ELF-1 (cell line): ENCODE measurements around the gene RBM17.
A peak's percentile ranks its signal among the peaks of the same experiment; 100 is the strongest.
"Not testable (repeated sequence)": the region's sequence is repeated elsewhere in the genome, so short reads cannot be mapped to it uniquely, and the experiment has no call there.

Experiments
- DNase-seq: peaks from one replicate; pipeline ENCODE4 v3.0.0-alpha.2; 2016; ENCODE audit warnings: low read depth, low spot score

RBM17 gene

GRCh38 chr10:6088721-6089333 is at the start of gene RBM17:
Gene RBM17, plus strand, starts transcription at chr10:6089034. Its CDS starts 8,032 bp downstream, at chr10:6097066.
- DNase-seq, result peak; percentile 99

- no peak for DNase-seq
Measured at GRCh38 chr10:6039711-6040110, 49.1 kb upstream of the RBM17 start.

GRCh38 chr10:6040205-6040604 is 48.6 kb upstream of the RBM17 start:
- no peak for DNase-seq

GRCh38 chr10:6043377-6043776 is 45.5 kb upstream of the RBM17 start:
- not testable (repeated sequence) for DNase-seq

GRCh38 chr10:6044060-6044459 is 44.8 kb upstream of the RBM17 start:
- no peak for DNase-seq

- DNase-seq, result no peak
Measured at GRCh38 chr10:6044751-6045313, 44.0 kb upstream of the RBM17 start.

- no peak for DNase-seq
Measured at GRCh38 chr10:6045314-6045848, 43.5 kb upstream of the RBM17 start.

GRCh38 chr10:6045878-6046772 is 42.7 kb upstream of the RBM17 start:
- DNase-seq, result no peak

- no peak for DNase-seq
Measured at GRCh38 chr10:6046773-6047611, 41.8 kb upstream of the RBM17 start.

GRCh38 chr10:6047847-6048246 is 41.0 kb upstream of the RBM17 start:
- no peak for DNase-seq

GRCh38 chr10:6048281-6049030 is 40.4 kb upstream of the RBM17 start:
- no peak for DNase-seq

GRCh38 chr10:6049031-6049400 is 39.8 kb upstream of the RBM17 start:
- DNase-seq, result no peak

- peak; percentile 22 for DNase-seq
Measured at GRCh38 chr10:6050801-6051445, 37.9 kb upstream of the RBM17 start.

GRCh38 chr10:6052247-6053221 is 36.3 kb upstream of the RBM17 start:
- DNase-seq, result no peak

- no peak for DNase-seq
Measured at GRCh38 chr10:6053303-6053702, 35.5 kb upstream of the RBM17 start.

- no peak for DNase-seq
Measured at GRCh38 chr10:6053816-6054631, 34.8 kb upstream of the RBM17 start.

GRCh38 chr10:6054884-6055283 is 34.0 kb upstream of the RBM17 start:
- DNase-seq, result no peak

GRCh38 chr10:6055929-6056328 is 32.9 kb upstream of the RBM17 start:
- no peak for DNase-seq
